ENCODE results near the gene NDUFA12. TPM values are rescaled to one million over a fixed set of nuclear protein-coding genes. Genes with fewer than 3 reads are reported as not detected.
A peak's percentile ranks its signal among the peaks of the same experiment; 100 is the strongest.

NDUFA12 gene
- total and polyA plus RNA-seq, 10 donors: 65.1 to 150 (median 93.6) TPM

- TF ChIP-seq POLR2A (IDR thresholded peaks at IDR 0.05): no peak
- TF ChIP-seq CTCF (IDR thresholded peaks at IDR 0.05 in 8 of 11, conservative IDR thresholded peaks at IDR 0.05 in 3 of 11): no peak
- TF ChIP-seq POLR2AphosphoS5 (IDR thresholded peaks at IDR 0.05): no peak
- Histone ChIP-seq H3K9me3 (peaks cover 0 to 12% (median 0%) of the 10 kb centered on the region in 8 donors), H3K27ac (no peak overlapping the region), H3K27me3 (replicated peaks in 1 of 7) (no peaks in the 10 kb centered on the region), H3K36me3 (no peaks in the 10 kb centered on the region), H3K4me3 (no peak overlapping the region), H3K4me1 (peaks cover 0 to 10% (median 0%) of the 10 kb centered on the region in 6 donors)
- intact Hi-C loops (cut with DNase I; ENCODE audit: low total_unique reads): no loop called here
- WGBS, 5 donors: 76 to 87% (median 82%) methylated on average over 6 of the region's 6 CpGs
- no peak for DNase-seq
Observed at GRCh38 chr12:94948232-94948810, 55.2 kb downstream of the NDUFA12 start.

- H3K27me3 ChIP-seq (replicated peaks in 1 of 7): no peaks in the 10 kb centered on the region
- no peak overlapping the region for H3K27ac ChIP-seq
- H3K36me3 ChIP-seq: no peaks in the 10 kb centered on the region
- H3K9me3 ChIP-seq: peaks cover 0 to 12% (median 0%) of the 10 kb centered on the region in 8 donors
- intact Hi-C loops (cut with DNase I; ENCODE audit: low total_unique reads): no loop called here
- H3K4me3 ChIP-seq: no peak overlapping the region
- TF ChIP-seq POLR2A (IDR thresholded peaks at IDR 0.05) (no peak), POLR2AphosphoS5 (IDR thresholded peaks at IDR 0.05) (no peak)
- H3K4me1 ChIP-seq: peaks cover 0 to 30% (median 8%) of the 10 kb centered on the region in 6 donors
- DNase-seq: no peak
- WGBS, 5 donors: 57 to 82% (median 63%) methylated on average over 3 of the region's 3 CpGs
Observed at GRCh38 chr12:94942663-94943062, 60.8 kb downstream of the NDUFA12 start.

GRCh38 chr12:94941440-94941862, 62.0 kb downstream of the NDUFA12 start:
- Histone ChIP-seq H3K9me3 (peaks cover 0 to 12% (median 0%) of the 10 kb centered on the region in 8 donors), H3K4me1 (peaks cover 0 to 30% (median 8%) of the 10 kb centered on the region in 6 donors), H3K4me3 (no peak overlapping the region), H3K27ac (peak overlapping the region in 1 of 8 donors; percentile 10), H3K27me3 (replicated peaks in 1 of 7) (no peaks in the 10 kb centered on the region), H3K36me3 (no peaks in the 10 kb centered on the region)
- WGBS, 5 donors: 24 to 66% (median 42%) methylated on average over 7 of the region's 7 CpGs
- no peak for DNase-seq
- intact Hi-C loops (cut with DNase I; ENCODE audit: low total_unique reads): no loop called here
- TF ChIP-seq POLR2A (IDR thresholded peaks at IDR 0.05) (no peak), POLR2AphosphoS5 (IDR thresholded peaks at IDR 0.05) (peak in 1 of 3 donors; percentile 33)

GRCh38 chr12:94940771-94941170, 62.7 kb downstream of the NDUFA12 start:
- WGBS, 5 donors: 95 to 98% (median 97%) methylated on average over 9 of the region's 9 CpGs
- intact Hi-C loops (cut with DNase I; ENCODE audit: low total_unique reads): no loop called here
- Histone ChIP-seq H3K27me3 (replicated peaks in 1 of 7) (no peaks in the 10 kb centered on the region), H3K36me3 (no peaks in the 10 kb centered on the region), H3K27ac (peak overlapping the region in 1 of 8 donors; percentile 10), H3K9me3 (peaks cover 0 to 12% (median 0%) of the 10 kb centered on the region in 8 donors), H3K4me3 (no peak overlapping the region), H3K4me1 (peaks cover 0 to 30% (median 8%) of the 10 kb centered on the region in 6 donors)
- TF ChIP-seq POLR2A (IDR thresholded peaks at IDR 0.05): no peak
- TF ChIP-seq POLR2AphosphoS5 (IDR thresholded peaks at IDR 0.05): no peak
- no peak for TF ChIP-seq CTCF (IDR thresholded peaks at IDR 0.05 in 8 of 11, conservative IDR thresholded peaks at IDR 0.05 in 3 of 11)
- no peak for DNase-seq

- H3K27ac ChIP-seq: no peak overlapping the region
- H3K9me3 ChIP-seq: no peaks in the 10 kb centered on the region
- no peak overlapping the region for H3K4me3 ChIP-seq
- intact Hi-C loops (cut with DNase I; ENCODE audit: low total_unique reads): no loop called here
- DNase-seq: no peak
- no peak for TF ChIP-seq CTCF (IDR thresholded peaks at IDR 0.05 in 8 of 11, conservative IDR thresholded peaks at IDR 0.05 in 3 of 11)
- no peaks in the 10 kb centered on the region for H3K36me3 ChIP-seq
- no peaks in the 10 kb centered on the region for H3K27me3 ChIP-seq (replicated peaks in 1 of 7)
- H3K4me1 ChIP-seq: peaks cover 0 to 23% (median 8%) of the 10 kb centered on the region in 6 donors
- WGBS, 5 donors: 72 to 87% (median 74%) methylated on average over 4 of the region's 4 CpGs
Observed at GRCh38 chr12:94938583-94938982, 64.9 kb downstream of the NDUFA12 start.

All from spleen (tissue), 11 donors.